COR-L47 (cell line): ENCODE measurements around the gene COL27A1.
"Not testable (repeated sequence)": the region's sequence is repeated elsewhere in the genome, so short reads cannot be mapped to it uniquely, and the experiment has no call there.

Source experiments
- DNase-seq: peaks from one replicate; lab custom pipeline; 2025; lab: John Stamatoyannopoulos, UW

COL27A1 gene

DNA sequence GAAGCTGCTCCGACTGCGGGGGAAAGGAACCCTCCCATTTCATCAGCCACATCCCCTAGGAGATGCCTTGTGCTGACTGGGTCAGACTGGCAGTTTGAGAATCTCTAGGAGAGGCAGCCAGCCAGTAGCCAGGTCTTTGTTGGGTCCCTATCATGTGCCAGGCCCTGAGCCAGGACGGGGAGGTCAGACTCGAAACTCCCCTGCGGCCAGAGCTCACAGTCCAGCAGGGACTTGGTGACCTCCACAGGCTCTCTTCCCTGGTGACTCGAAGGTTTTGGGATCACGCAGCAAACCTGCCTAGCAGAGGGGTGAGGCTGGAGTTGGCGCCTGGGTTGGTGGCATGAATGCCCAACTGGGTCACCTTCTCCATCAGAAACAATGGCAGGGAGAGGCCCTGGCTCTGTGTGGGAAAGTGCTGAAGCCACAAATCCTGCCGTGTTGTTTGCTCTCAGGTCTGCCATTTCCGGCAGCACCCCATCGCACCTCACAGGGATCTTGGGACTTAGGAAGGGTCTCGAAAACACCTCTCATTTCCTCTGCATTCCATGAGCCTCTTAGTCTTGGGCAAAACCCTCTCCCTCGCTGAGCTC is 153.1 kb downstream of the COL27A1 start:
- DNase-seq, result no peak

DNA sequence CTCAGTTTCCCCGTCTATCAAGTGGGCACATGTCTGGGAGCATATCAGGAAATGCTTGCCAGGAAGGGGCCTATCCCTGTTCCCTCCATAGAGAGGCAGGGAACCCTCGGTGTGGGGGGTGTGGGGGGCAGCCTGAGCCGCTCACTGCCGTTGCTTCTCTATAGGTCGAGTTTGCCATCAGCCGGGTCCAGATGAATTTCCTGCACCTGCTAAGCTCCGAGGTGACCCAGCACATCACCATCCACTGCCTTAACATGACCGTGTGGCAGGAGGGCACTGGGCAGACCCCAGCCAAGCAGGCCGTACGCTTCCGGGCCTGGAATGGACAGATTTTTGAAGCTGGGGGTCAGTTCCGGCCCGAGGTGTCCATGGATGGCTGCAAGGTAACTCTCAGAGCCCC is 153.8 kb downstream of the COL27A1 start:
- no peak for DNase-seq

DNA sequence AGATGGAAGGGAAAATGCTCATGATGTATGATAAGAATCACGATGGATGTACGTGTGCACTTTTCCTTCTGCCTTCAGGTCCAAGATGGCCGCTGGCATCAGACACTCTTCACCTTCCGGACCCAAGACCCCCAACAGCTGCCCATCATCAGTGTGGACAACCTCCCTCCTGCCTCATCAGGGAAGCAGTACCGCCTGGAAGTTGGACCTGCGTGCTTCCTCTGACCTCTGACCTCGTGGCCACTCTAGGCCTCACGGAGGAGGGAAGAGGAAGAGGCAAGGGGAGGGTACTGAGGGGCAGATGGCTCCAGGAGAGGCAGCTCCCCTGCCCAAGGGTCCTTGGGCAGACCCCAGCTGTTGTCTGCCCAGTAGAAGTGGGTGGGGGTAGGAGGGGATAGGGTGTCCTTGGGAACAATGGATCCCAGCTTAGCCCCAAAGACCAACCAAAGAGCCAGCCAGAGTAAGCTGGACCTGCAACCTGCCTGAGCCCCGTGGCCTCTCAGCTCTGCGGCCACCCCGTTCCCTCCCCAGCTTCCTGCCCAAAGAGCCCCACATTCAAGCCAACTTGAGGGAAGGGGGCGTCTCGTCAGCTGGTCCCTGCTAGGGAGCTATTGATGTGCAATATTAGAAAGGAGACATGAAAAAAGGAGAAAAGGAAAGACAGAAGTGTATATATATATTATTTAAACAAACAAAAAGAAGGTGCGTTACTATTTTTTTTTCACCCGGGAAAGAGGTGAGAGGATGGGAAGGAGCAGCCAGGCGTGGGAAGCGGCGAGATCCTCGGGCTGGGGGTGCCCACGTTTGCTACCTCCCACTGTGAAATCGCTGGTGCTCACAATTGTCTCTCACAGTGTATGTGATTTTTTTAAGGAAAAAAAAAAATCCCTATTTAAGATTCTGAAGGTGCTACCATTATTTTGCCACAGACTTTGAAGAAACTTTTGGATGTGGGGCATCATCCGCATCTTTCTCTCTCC is 155.4 kb downstream of the COL27A1 start:
- no peak for DNase-seq

DNA sequence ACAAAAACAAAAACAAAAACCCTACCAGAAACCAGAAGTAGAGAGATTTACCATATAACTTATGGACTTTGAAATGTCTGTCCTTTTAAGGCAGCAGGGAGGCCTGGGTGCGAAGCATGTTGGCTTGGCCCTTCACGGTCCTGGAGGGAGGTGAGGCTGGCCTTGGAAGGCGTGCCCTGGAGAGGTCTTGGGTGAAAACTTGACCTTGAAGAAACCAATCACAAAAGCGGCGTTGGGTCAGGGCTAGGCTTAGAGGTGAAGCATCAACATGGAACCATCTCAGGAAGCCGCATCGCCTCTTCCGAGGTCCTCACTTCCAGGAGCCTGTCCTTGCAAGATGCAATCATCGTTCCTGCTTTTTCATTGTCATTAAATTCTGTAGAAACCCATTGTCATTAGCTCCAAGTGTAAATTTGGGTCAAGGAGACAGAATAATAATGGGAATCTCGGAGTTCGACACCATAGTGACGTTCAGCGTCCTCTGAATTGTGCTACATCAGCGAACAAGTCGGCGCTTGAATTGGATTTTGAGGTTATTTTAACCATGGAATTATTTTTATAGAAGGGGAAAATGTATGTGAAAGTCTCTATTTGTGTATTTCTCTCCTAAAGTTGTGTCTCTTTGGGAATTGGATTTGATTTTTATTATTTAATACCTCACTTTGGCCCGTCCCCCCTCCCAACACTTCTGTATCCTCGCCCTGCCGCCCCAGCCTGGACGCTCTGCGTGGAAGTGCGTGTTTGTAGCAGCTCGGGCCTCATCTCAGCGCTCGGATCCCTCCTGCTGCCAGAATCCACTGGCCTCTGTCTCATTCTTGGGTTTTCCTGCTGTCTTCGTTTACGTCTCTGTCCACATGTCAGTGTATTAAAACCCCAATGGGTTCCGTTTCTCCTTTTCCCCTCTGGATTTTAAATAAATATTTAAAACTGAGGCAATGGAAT is 156.5 kb downstream of the COL27A1 start:
- no peak for DNase-seq

DNA sequence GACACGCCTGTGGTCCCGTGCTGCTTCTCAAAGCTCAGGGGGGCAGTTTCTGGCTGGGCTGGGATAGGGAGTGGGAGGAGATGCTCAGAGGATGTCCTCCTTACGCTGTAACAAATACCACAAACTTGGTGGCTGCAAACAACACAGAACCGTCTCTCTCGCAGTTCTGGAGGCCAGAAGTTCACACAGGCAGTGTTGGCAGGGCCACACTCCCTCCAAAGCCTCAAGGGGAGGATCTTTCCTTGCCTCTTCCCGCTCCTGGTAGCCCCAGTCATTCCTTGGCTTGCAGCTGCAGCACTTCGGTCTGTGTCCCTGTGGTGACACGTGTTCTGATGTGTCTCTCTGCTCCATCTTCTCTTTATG is 157.2 kb downstream of the COL27A1 start:
- DNase-seq, result no peak

DNA sequence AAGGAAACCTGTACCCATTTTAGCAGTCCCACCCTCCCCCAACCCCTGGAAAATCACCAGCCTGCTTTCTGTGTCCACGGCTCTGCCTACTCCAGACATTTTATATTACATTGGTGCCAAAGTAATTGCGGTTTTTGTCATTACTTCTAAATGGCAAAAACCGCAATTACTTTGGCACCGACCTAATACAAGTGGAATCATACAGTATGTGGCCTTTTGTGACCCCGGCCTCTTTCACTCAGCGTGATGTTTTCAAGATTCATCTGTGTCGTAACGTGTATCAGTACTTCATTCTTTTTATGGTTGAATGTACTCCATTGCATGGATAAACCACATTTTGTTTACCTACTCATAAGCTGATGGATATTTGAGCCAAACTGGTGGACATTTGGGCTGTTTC is 157.8 kb downstream of the COL27A1 start:
- DNase-seq, result no peak

DNA sequence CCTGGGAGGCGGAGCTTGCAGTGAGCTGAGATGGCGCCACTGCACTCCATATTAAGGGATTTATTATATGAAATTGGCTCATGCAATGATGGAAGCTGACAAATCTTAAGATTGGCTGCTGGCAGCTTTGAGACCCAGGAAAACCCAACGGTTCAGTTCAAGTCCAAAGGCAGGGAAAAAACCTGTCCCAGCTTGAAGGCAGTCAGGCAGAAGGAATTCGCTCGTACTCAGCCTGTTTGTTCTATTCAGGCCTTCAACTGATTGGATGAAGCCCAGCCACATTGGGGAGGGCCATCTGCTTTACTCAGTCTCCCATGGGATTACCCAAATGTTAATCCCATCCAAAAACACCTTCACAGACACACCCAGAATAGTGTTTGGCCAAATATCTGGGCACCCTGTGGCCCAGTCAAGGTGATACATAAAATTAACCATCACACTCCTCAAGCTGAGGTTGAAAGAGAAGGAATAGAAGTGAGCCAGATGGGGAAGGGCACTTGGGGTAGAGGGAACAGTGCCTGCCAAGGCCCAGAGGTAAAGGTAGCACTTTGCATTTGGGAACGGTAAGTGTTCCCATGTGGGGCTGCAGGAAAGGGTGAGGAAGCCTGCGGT is 159.0 kb downstream of the COL27A1 start:
- DNase-seq, result no peak

DNA sequence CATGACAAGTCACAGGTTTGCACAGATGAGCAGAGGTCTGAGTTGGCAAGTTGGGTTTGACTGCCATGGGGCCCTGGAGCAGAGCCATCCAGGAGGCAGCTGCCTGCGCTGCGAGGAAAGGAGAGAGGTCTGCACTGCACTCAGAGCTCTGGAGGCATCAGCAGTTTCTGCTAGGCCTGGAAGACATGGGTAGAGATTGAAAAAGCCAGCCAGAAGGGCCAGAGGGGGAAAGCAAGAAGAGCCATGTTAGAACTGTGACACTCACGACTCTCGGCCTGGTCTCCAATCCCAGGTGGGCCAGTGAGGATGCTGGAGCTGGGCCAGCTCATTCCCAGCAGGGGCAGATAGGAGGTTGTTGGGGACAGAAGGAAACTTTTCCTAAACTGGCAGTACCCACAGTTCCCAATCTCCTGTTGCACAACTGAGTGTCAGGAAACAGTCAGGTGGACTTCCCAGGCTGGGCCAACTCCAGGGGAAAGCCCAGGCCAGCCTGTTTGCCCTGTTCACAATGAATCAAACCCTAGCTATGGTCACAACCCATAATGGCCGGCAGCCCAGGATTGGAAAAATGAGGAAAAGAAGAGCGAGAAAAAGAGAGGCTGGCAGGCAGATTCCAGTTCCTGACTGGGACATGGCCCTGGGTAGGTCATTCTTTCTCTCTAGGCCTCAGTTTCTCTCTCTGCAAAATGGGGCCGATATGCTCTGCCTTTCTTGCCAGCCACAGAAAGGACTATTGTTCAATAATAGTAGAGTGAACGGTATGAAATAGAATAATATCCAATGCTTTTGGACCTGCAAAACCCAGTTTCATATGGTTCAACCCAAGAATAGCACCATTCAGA is 159.8 kb downstream of the COL27A1 start:
- DNase-seq, result no peak

DNA sequence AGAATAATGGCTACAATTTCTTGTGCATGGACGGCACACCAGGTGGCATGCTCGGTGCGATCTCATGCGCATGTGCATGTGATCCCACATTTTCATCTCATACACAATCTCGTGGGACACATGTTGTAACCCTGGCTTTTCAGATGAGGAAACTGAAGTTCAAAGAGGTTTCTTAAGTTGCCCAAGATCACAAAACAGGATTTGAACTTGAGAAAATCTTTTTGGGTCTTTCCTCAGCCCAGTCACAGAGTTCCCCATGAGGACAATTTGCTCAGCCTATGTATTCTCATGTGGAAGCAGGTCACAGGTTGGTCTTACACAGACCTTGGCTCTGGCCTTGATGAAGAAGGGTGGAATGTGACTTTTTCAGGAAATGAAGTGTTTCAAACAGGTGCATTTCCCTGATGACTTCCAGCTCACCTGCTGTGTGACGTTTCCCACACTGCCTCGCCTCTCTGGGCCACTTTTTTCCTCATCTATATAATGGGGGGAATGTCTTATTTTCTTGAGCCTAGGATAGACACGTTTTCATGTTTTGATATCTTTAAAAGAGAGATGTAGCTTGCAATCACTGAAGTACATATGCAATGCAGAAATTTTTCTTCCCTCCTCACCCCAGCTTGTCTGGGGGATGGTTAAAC is 160.5 kb downstream of the COL27A1 start:
- DNase-seq, result no peak

DNA sequence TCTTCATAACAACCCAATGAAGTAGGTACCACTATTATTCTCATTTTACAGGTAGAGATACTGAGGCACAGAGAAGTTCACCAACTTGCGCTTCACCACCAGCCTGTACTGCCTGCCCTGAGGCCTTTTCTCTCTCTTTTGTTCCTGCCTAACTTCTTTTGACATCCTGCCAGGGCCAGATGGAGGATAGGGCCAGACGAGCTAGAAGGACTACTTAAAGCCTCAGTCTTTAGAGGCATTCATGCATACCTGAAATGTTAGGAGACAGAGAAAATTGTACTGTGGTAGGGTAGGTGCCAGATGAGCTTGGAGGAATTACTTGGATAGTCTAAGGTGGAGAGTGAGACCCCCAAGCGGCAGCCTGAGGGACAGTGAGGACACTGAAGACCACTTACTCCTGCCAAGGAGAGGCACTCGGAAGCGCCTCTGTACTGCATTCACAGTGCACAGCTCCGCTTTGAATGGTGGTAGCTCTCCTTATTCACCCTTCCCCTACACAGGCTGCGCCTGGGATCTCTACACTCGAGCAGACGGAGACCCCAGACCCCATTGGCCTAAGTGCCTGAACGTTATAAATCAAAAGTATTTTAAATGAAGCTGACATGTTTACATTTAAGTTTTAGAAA is 161.4 kb downstream of the COL27A1 start:
- no peak for DNase-seq

DNA sequence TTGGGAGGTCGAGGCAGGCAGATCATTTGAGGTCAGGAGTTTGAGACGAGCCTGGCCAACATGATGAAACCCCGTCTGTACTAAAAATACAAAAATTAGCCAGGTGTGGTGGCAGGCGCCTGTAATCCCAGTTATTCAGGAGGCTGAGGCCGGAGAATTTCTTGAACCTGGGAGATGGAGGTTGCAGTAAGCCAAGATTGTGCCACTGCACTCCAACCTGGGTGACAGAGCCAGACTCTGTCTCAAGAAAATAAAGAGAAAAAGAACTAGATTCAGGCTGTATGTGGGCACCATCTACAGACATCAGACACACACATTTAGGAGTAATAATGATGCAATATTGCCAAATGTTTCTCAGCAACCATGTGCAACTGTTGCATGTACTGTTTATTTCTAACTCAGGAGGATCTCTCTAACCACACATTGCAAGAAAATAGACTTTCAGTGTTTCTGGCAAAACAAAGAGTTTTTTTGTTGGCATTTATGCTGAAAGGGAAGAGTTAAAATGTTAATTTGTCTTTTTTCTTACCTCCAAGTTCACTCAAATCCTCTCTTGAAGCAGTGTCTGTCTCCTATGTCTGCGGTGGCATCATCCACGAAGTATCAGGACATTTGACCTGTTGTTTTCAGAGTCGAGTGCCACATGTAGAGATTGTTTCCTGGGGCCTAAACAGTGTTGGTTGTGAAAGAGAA is 162.5 kb downstream of the COL27A1 start:
- DNase-seq, result no peak

DNA sequence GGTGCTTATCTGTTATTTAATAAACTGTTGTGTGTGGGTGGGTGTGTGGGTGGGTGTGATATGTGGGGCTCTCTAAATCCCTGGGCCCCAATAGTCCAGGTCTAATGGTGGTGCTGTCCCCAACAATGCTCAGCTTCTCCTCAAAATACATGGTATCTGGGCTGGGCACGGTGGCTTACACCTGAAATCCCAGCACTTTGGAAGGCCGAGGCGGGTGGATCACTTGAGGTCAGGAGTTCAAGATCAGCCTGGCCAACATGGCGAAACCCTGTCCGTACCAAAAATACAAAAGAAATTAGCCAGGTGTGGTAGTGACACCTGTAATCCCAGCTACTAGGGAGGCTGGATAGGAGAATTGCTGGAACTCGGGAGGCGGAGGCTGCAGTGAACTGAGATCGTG is 163.1 kb downstream of the COL27A1 start:
- no peak for DNase-seq

DNA sequence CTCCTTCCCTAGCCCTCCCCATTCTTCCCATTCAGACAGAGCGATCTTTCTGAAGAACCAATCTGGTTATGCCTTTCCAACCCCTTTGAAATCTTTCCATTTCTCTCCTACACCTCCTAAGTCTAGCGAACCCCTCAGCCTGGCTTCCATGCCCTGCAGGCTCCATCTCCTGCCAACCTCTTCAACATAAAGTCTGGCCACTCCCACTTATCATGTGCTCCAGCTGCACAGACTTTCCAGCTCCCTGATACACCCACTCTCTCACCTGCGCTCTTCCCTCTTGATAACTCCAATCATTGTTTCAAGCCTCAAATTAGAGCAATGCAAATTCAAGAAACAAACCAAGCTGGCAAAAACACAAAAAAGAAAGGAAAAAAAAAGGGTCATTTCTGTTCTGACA is 163.8 kb downstream of the COL27A1 start:
- DNase-seq, result no peak

DNA sequence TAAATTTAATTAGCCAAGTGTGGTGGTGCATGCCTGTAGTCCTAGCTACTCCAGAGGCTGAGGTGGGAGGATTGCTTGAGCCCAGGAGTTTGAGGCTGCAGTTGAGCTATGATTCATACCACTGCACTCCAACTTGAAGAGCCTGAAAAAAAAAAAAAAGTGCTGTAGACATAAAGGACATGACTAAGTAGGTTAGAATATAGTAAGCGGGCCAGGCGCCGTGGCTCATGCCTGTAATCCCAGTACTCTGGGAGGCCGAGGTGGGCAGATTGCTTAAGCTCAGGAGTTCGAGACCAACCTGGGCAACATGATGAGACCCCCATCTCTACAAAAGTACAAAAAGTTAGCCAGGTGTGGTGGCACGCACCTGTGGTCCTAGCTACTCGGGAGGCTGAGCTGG is 165.4 kb downstream of the COL27A1 start:
- not testable (repeated sequence) for DNase-seq

DNA sequence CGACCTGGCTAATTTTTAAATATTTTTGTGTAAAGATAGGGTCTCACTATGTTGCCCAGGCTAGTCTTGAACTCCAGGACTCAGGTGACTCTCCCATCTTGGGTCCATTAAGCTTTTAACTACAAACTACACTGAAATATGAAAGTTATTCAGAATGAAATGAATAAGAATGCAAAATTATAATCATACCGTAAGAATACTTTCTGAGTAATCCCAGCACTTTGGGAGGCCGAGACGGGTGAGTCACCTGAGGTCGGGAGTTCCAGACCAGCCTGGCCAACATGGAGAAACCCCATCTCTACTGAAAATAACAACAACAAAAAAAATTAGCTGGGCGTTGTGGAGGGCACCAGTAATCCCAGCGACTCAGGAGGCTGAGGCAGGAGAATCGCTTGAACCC is 166.4 kb downstream of the COL27A1 start:
- no peak for DNase-seq

DNA sequence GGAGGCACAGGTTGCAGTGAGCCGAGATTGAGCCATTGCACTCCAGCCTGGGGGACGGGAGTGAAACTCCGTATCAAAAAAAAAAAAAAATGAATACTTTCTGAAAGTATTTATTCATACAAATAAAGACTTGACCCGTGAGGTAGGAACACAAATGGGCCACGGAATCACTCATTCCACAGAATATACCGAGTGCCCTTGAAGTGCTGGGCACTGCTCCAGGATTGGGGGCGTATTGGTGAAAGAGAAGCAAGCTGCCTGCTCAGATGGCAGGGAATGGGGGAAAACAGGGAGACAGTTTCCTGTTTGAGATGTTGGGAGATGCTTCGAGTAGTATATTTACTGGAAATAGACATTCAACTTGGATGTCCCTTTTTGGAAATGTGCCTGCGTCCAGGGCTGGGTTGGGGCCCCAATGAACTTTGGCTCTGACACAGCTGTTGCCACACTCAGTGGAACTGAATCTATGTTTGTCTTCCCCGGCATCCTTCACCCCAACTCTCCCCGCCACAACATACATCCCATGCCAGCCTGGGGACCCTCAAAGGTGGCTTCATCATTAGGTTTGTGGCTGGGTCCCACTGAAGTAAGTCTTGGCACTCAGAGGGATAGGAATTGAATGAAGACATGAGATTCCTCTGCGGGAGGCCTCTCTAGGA is 167.0 kb downstream of the COL27A1 start:
- DNase-seq, result not testable (repeated sequence)

DNA sequence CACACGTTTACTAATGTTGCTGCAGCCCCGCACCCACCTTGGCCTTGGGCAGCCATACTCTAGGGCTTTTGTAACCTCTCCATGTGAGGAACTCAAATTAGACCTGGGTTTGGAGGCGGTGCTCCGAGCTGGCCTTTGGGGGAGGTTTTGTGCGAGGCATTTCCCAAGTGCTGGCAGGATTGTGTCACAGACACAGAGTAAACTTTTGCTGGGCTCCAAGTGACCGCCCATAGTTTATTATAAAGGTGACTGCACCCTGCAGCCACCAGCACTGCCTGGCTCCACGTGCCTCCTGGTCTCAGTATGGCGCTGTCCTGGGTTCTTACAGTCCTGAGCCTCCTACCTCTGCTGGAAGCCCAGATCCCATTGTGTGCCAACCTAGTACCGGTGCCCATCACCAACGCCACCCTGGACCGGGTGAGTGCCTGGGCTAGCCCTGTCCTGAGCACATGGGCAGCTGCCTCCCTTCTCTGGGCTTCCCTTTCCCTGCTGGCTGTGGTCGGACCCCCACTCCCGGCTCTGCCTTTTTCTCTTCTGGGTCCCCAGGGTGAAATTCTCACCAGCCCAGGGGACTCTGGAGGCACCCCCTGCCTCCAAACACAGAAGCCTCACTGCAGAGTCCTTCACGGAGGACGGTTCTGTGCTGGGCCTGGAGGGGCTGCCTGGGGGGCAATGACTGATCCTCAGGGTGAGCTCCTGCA is 167.6 kb downstream of the COL27A1 start, which contains the start of gene ORM1:
ORM1 (plus strand) TSS at position 268 of the 701 bp plus-strand sequence; CDS start at position 304, 36 bp downstream.
- not testable (repeated sequence) for DNase-seq

DNA sequence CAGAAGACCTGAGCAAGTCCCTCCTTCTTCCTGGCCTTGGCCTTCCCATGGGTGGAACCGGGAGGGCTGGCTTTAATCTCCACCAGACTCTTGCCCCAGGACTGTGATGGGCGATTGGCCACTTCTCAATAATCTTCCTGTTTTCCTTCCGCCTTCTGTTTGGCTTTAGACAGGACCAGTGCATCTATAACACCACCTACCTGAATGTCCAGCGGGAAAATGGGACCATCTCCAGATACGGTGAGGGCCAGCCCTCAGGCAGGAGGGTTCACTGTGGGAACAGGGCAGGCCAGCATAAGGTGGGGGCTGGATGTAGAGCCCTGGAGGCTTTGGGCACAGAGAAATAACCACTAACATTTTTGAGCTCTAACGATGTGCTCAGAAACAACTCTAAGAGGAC is 168.5 kb downstream of the COL27A1 start:
- not testable (repeated sequence) for DNase-seq
